Thoracic aorta (tissue), 2 donors: ENCODE measurements around the gene UBE2V1. TPM values are rescaled to one million over a fixed set of nuclear protein-coding genes. Genes with fewer than 3 reads are reported as not detected.
"Not testable (repeated sequence)": the region's sequence is repeated elsewhere in the genome, so short reads cannot be mapped to it uniquely, and the experiment has no call there.

Source experiments
- ATAC-seq: fragments of 150-250 bp; one replicate; pipeline ENCODE4 v1.8.0; 2017; ENCODE audit warnings: low read depth; ENCODE audit not compliant: insufficient number of reproducible peaks, low FRiP score
- DNase-seq: peaks from one replicate; pipeline ENCODE4 v3.0.0-alpha.2; 2020; ENCODE audit warnings: low spot score
- H3K27ac ChIP-seq, 2 donors: fragments of 200-600 bp; sonication (generic); 1 replicate in 1 of 2; 2 replicates in 1 of 2; pipeline ENCODE4 v1.5.1; 2016; ENCODE audit warnings: mild to moderate bottlenecking in 2 of 2, moderate library complexity in 2 of 2
- H3K27me3 ChIP-seq: fragments of 200-600 bp; sonication (generic); replicated peaks from 2 replicates; pipeline ENCODE4 v1.6.0; 2016; ENCODE audit warnings: mild to moderate bottlenecking; ENCODE audit not compliant: insufficient read depth
- H3K36me3 ChIP-seq: fragments of 200-600 bp; sonication (generic); one replicate; pipeline ENCODE4 v1.5.1; 2016
- H3K4me1 ChIP-seq, 2 donors: fragments of 200-600 bp; sonication (generic); 1 replicate in 1 of 2; 2 replicates in 1 of 2; pipeline versions ENCODE4 v1.5.1 to v1.6.0; 2016; ENCODE audit warnings: low read depth in 2 of 2, mild to moderate bottlenecking in 1 of 2; ENCODE audit not compliant: control insufficient read depth in 1 of 2
- H3K4me3 ChIP-seq: fragments of 200-600 bp; sonication (generic); 2 replicates; pipeline ENCODE4 v1.5.1; 2016; ENCODE audit warnings: mild to moderate bottlenecking
- H3K9me3 ChIP-seq: fragments of 200-600 bp; sonication (generic); 2 replicates; pipeline ENCODE4 v1.5.1; 2016
- total RNA-seq, 2 donors: library from RNA; depleted of rRNA; stranded (reverse); fragments of >200 nt; gene quantifications; one replicate each; pipeline versions ENCODE4 v1.1.0 to v1.2.3, GENCODE V29; 2016
- TF ChIP-seq, protein P1 (sequence below): fragments of 200-600 bp; sonication (generic); IDR thresholded peaks from one replicate; pipeline ENCODE4 v1.5.1; 2019; ENCODE audit warnings: antibody characterized with exemption

UBE2V1 gene
- total RNA-seq, 2 donors from 2014 or later: 91.7 to 98.4 TPM

DNA sequence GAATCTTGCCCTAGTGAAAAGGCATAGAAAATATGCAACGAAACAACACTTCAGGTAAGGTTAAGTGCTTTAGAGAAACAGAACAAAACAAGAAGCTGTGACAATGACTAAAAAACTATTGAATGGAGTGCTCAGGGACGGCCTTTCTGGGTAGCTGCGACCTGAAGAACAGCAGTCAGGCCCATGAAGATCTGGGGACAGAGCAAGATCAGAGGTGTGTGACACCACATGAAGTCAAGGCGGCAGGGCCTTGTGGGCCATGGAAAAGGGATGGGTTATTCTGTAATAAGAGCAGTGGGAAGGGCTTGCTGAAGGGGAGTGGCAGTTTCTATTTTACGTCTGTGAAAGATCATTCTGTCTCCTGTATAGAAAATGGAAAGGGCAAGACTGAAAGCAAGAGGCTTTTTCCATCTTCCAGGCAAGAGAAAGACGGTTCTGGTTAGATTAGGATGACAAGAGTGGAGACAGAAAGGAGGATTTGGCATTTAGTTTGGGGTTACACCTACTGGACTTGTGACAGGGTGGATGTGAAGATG lies 5.1 kb downstream of the UBE2V1 start:
- H3K27me3 ChIP-seq: no peaks in the 10 kb centered on the region
- DNase-seq (no peak), ATAC-seq (no peak)
- peak overlapping the region in 1 of 2 donors; percentile 4 for H3K27ac ChIP-seq
- no peaks in the 10 kb centered on the region for H3K36me3 ChIP-seq
- no peaks in the 10 kb centered on the region for H3K9me3 ChIP-seq
- TF ChIP-seq, protein P1, sequence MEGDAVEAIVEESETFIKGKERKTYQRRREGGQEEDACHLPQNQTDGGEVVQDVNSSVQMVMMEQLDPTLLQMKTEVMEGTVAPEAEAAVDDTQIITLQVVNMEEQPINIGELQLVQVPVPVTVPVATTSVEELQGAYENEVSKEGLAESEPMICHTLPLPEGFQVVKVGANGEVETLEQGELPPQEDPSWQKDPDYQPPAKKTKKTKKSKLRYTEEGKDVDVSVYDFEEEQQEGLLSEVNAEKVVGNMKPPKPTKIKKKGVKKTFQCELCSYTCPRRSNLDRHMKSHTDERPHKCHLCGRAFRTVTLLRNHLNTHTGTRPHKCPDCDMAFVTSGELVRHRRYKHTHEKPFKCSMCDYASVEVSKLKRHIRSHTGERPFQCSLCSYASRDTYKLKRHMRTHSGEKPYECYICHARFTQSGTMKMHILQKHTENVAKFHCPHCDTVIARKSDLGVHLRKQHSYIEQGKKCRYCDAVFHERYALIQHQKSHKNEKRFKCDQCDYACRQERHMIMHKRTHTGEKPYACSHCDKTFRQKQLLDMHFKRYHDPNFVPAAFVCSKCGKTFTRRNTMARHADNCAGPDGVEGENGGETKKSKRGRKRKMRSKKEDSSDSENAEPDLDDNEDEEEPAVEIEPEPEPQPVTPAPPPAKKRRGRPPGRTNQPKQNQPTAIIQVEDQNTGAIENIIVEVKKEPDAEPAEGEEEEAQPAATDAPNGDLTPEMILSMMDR: no peak
- peaks cover 39 to 84% of the 10 kb centered on the region in 2 donors for H3K4me1 ChIP-seq
- H3K4me3 ChIP-seq: no peak overlapping the region

DNA sequence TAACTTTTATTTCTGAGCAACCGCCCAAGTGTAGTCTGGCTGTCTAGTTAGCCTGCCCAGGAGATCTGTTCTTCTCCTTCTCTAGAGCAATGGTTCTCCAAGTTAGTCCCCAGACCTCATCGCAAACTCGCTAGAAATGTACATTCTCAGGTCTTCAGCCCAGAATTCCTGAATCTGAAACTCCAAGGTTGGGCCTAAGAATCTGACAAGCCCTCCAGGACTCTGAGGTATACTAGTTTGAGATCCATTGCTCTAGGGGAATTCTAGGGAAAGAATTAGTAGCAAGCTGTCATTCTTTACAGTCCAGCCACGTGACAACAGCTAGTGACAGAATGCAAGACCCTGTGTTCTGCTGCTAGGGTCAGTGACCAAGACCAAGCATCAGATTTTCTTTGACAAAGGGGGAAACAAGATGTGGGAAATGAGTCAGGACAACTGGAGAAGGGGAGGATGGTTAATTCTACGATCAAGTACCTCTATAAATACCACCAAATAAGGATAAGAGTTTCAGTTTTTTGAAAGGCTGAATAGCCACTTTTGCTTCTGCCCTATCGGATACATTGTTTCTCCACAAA lies 5.8 kb downstream of the UBE2V1 start:
- peak overlapping the region in 1 of 2 donors; percentile 4 for H3K27ac ChIP-seq
- H3K27me3 ChIP-seq: no peaks in the 10 kb centered on the region
- DNase-seq (no peak), ATAC-seq (no peak)
- TF ChIP-seq, protein P1: no peak
- no peaks in the 10 kb centered on the region for H3K36me3 ChIP-seq
- H3K9me3 ChIP-seq: no peaks in the 10 kb centered on the region
- no peak overlapping the region for H3K4me3 ChIP-seq
- peaks cover 43 to 84% of the 10 kb centered on the region in 2 donors for H3K4me1 ChIP-seq

DNA sequence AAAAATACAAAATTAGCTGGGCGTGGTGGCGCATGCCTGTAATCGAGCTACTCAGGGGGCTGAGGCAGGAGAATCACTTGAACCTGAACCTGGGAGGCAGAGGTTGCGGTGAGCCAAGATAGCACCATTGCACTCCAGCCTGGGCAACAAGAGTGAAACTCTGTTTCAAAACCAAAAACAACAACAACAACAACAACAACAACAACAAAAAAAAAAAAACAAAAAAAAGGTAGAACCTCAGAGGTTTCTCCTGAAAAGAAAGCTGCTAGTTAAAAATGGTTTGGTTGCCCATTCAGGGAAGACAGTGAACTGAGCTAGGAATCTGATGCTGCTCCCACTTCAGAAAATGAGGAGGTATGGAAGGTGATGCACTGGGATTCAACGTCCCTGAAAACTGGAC lies 6.3 kb downstream of the UBE2V1 start:
- Histone ChIP-seq H3K27ac (peak overlapping the region in 1 of 2 donors; percentile 14), H3K4me1 (peaks cover 39 to 83% of the 10 kb centered on the region in 2 donors)
- H3K4me3 ChIP-seq, ATAC-seq, DNase-seq, H3K9me3 ChIP-seq, H3K27me3 ChIP-seq, H3K36me3 ChIP-seq: not testable (repeated sequence)

DNA sequence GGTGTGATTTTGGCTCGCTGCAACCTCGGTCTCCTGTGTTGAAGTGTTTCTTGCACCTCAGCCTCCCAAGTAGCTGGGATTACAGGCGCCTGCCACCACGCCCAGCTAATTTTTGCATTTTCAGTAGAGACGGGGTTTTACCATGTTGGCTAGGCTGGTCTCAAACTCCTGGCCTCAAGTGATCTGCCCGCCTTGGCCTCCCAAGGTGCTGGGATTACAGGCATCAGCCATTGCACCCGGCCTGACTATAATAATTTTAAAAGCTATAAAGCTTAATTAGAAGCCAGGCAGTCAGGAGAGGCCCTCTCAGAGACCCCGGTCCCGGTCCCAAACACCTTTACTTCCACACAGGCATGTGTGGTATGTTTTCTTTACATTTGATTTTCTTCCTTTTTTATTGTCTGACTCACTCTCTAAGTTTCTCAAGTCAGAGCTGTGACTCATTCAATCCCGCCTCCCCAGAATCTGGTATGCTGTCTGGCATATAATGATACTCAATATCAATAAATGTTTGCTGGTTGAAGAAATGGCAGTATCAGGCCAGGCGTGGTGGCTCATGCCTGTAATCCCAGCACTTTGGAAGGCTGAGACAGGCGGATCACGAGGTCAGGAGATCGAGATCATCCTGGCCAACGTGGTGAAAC lies 9.4 kb downstream of the UBE2V1 start:
- not testable (repeated sequence) for ATAC-seq, H3K27me3 ChIP-seq, H3K9me3 ChIP-seq, H3K4me3 ChIP-seq, DNase-seq, H3K36me3 ChIP-seq
- Histone ChIP-seq H3K27ac (peak overlapping the region; percentile 23 to 50), H3K4me1 (peaks cover 44 to 83% of the 10 kb centered on the region in 2 donors)

DNA sequence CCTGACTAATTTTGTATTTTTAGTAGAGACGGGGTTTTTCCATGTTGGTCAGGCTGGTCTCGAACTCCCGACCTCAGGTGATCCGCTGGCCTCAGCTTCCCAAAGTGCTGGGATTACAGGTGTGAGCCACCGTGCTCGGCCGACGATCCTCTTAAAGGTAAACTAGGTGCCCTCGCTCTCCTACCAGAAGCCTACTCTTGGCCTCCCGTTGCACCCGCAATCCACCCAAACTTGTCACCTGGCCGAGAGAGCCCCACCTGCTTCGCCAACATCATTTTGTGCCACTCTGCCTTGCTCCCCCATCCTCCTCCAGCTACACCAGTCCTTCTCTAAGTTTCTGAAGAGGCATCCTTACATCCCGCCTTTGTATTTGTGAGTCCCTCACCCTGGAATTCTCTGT lies 10.4 kb downstream of the UBE2V1 start:
- H3K4me1 ChIP-seq: peaks cover 44 to 83% of the 10 kb centered on the region in 2 donors
- ATAC-seq, H3K27ac ChIP-seq, H3K4me3 ChIP-seq, H3K27me3 ChIP-seq, H3K36me3 ChIP-seq, H3K9me3 ChIP-seq, DNase-seq: not testable (repeated sequence)

DNA sequence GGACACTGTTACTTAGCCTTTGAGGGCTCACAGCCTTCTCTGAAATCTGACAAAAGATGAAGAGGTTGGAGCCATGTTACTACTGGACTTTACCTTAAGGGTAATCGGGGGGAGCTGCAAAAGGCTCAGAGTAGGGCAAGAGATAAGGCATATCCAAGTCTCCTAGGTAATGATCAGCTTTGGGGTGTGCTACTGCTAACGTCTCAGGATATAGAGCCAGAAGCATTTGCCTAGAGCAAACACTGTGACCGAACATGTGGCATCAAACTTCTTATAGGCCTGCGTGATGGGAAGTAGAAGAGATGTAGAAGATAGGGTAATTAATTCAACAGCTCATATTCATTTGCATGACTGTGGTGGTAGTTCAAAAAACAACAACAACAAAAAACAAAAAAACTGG lies 11.1 kb downstream of the UBE2V1 start:
- no peaks in the 10 kb centered on the region for H3K27me3 ChIP-seq
- H3K9me3 ChIP-seq: no peaks in the 10 kb centered on the region
- TF ChIP-seq, protein P1: no peak
- no peak overlapping the region for H3K4me3 ChIP-seq
- no peaks in the 10 kb centered on the region for H3K36me3 ChIP-seq
- no peak overlapping the region for H3K27ac ChIP-seq
- DNase-seq (no peak), ATAC-seq (no peak)
- peaks cover 44 to 81% of the 10 kb centered on the region in 2 donors for H3K4me1 ChIP-seq
